Measurements from ENCODE around the gene ARFIP1.

- TF ChIP-seq, protein P1, sequence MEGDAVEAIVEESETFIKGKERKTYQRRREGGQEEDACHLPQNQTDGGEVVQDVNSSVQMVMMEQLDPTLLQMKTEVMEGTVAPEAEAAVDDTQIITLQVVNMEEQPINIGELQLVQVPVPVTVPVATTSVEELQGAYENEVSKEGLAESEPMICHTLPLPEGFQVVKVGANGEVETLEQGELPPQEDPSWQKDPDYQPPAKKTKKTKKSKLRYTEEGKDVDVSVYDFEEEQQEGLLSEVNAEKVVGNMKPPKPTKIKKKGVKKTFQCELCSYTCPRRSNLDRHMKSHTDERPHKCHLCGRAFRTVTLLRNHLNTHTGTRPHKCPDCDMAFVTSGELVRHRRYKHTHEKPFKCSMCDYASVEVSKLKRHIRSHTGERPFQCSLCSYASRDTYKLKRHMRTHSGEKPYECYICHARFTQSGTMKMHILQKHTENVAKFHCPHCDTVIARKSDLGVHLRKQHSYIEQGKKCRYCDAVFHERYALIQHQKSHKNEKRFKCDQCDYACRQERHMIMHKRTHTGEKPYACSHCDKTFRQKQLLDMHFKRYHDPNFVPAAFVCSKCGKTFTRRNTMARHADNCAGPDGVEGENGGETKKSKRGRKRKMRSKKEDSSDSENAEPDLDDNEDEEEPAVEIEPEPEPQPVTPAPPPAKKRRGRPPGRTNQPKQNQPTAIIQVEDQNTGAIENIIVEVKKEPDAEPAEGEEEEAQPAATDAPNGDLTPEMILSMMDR (IDR thresholded peaks at IDR 0.05; ENCODE audit: poor library complexity, severe bottlenecking) = no peak
- TF ChIP-seq EZH2 (IDR thresholded peaks at IDR 0.05; ENCODE audit: borderline replicate concordance, insufficient read depth, low read length, poor library complexity, severe bottlenecking) (no peak), EP300 (conservative IDR thresholded peaks at IDR 0.05; ENCODE audit: poor library complexity, severe bottlenecking) (no peak), RAD21 (conservative IDR thresholded peaks at IDR 0.05) (no peak), TAF1 (IDR thresholded peaks at IDR 0.05; ENCODE audit: low read depth) (no peak)
These were observed 113.2 kb downstream of the ARFIP1 start for GRCh38 chr4:152892974-152893373.
